GM12891 (cell line): ENCODE measurements around the gene RPL4.

Experiments
- POLR2A ChIP-seq: IDR thresholded peaks from 2 replicates; pipeline ENCODE4 v1.6.1; 2011; ENCODE audit warnings: low read depth, low read length, control low read depth
- POLR2AphosphoS5 ChIP-seq: IDR thresholded peaks from 2 replicates; pipeline ENCODE4 v1.6.1; 2011; ENCODE audit warnings: low read depth, low read length, control low read depth
- SPI1 ChIP-seq: IDR thresholded peaks from 2 replicates; pipeline ENCODE4 v1.6.1; 2011; ENCODE audit warnings: low read depth, low read length, control low read depth
- TAF1 ChIP-seq: IDR thresholded peaks from 2 replicates; pipeline ENCODE4 v1.6.1; 2011; ENCODE audit warnings: low read depth, low read length, control low read depth

DNA sequence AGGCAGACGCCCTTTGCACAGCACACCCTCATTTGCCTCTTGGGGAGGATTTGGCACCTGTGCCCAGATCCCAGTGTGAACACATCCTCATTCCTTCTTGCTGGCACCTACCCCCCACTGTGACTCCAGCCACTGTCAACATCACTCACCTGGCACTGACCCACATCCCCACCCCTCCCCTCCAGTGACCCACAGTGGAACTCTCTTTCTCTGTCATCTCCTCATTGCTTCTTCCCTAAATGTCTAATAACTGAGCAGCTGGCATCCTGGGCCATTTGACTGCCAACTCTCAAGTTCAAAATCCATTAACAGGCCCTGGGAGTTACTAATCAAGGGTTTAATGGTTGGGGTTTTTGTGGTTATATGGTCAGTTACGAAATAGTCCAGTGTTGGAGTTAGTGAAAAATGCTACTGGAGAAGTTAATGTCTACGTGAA, 21.5 kb downstream of the RPL4 start:
- TF ChIP-seq TAF1 (no peak), POLR2A (no peak), POLR2AphosphoS5 (no peak), SPI1 (no peak)
